ENCODE data around the gene CELF4.

DNA sequence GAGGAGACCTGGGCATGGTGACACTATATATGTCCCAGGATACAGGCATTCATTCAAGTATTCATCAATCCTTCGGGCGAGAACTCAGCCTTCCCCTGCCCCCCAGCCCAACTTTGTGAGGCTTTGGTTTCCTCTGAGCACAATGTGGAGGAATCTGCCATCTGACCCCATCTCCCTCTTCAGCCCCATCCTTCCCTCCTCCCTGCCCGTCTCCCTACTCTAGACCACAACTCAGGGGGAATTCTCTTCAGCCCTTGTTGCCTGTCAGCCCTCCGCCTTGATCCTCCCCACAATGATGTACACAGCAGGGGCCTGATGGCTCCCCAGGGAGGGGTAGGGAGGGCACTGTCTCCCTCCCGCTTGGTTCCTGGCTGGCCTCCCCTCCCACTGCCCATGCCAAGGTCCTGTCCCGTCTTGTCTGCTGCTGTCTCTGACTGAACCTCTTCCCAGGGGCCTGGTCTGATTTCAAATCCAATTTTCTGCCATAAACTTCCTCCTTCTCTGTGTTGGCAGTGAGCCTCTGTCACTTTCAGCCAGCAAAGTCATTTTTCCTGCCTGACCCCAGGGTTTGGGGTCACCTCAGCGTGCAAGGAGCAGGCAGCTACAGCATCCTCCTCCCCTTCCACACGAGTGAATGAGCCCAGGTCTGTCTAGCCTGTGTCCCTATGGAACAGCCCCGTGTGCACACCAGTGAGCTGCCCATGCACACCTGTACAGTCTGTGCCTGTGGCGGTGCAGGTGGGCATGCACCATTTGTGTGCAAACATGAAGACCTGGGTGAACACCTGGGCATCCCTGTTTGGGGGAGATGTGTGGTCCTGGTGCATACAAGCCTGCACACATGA, 197.3 kb downstream of the CELF4 start:
- TF ChIP-seq CTCF (IDR thresholded peaks at IDR 0.05; ENCODE audit: borderline replicate concordance, extremely low read depth, low read length, poor library complexity, severe bottlenecking) (no peak), EZH2 (IDR thresholded peaks at IDR 0.05; ENCODE audit: borderline replicate concordance, low read depth, low read length, severe bottlenecking) (no peak)

All from DND-41 (cell line).